Spinal cord (tissue), 10 donors: ENCODE measurements around the gene PANX1. TPM values are rescaled to one million over a fixed set of nuclear protein-coding genes. Genes with fewer than 3 reads are reported as not detected.

Source experiments
- DNase-seq, 6 donors: peaks; one replicate each; pipeline versions ENCODE4 v3.0.0 to v3.0.0-alpha.2; 2013 to 2015; ENCODE audit warnings: low spot score in 6 of 6, low read depth in 4 of 6
- H3K27ac ChIP-seq: one replicate; pipeline ENCODE4 v1.5.1; 2013; ENCODE audit warnings: low read depth, low read length, control low read depth
- H3K27me3 ChIP-seq: one replicate; pipeline ENCODE4 v1.6.1; 2013; ENCODE audit warnings: low read length; ENCODE audit not compliant: control insufficient read depth, insufficient read depth
- H3K36me3 ChIP-seq: one replicate; pipeline ENCODE4 v1.6.1; 2013; ENCODE audit warnings: low read length; ENCODE audit not compliant: control insufficient read depth, insufficient read depth
- H3K4me1 ChIP-seq: one replicate; pipeline ENCODE4 v1.6.1; 2013; ENCODE audit warnings: low read length; ENCODE audit not compliant: control insufficient read depth, insufficient read depth
- H3K4me3 ChIP-seq: one replicate; pipeline ENCODE4 v1.5.1; 2013; ENCODE audit warnings: low read depth, low read length, control low read depth
- H3K9me3 ChIP-seq: one replicate; pipeline ENCODE4 v1.6.1; 2013; ENCODE audit warnings: low read length; ENCODE audit not compliant: control insufficient read depth, insufficient read depth
- WGBS: methylation state at CpG from one replicate; pipeline ENCODE4 v1.1.5; 2013; ENCODE audit warnings: missing lambda C conversion rate; ENCODE audit not compliant: insufficient coverage; 5-methylcytosine and 5-hydroxymethylcytosine counted together
- polyA plus RNA-seq, 2 donors: library from polyadenylated mRNA; unstranded; fragments of 120-200 nt; gene quantifications; one replicate each; pipeline ENCODE4 v1.2.1, GENCODE V29; 2013; ENCODE audit not compliant: insufficient read length in 2 of 2
- total RNA-seq, 2 donors: library from RNA; depleted of rRNA in 1 of 2; stranded (reverse); fragments of 120-200 nt in 1 of 2; fragments of >200 nt in 1 of 2; gene quantifications; one replicate each; pipeline versions ENCODE4 v1.2.3 to v1.2.4, GENCODE V29; 2013 to 2014
- donor health status: healthy.

PANX1 gene
- total and polyA plus RNA-seq, 4 donors, result 29.4 to 69.9 (median 43.3) TPM

DNA sequence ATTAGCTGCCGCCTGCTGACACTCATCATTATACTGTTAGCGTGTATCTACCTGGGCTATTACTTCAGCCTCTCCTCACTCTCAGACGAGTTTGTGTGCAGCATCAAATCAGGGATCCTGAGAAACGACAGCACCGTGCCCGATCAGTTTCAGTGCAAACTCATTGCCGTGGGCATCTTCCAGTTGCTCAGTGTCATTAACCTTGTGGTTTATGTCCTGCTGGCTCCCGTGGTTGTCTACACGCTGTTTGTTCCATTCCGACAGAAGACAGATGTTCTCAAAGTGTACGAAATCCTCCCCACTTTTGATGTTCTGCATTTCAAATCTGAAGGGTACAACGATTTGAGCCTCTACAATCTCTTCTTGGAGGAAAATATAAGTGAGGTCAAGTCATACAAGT is 51.1 kb downstream of the PANX1 start:
- Histone ChIP-seq H3K36me3 (no peaks in the 10 kb centered on the region), H3K4me3 (no peak overlapping the region), H3K9me3 (no peaks in the 10 kb centered on the region), H3K4me1 (peaks cover 4% of the 10 kb centered on the region), H3K27me3 (no peaks in the 10 kb centered on the region), H3K27ac (no peak overlapping the region)
- 86% methylated on average over 10 of the region's 12 CpGs for WGBS
- no peak for DNase-seq

DNA sequence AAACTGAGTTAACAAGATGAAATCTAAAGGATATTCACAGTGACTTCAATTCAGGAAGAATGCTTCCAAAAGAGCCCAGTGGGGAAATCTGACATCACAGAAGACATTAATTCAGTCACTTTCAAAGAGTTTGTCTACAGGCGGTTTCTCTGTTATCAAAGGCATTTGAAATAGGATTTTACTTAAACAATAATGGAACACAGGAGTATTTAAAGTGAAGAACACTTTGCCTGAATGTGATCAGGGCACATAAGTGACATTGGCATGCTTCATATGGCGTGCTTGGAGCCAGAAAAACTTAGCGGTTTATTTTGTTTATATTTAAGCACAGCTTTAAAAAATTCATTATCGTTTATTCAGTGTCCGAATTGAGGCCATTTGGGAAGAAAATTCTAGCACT is 52.9 kb downstream of the PANX1 start:
- WGBS, result no CpG with 5 or more reads among the region's 5 CpGs
- peaks cover 4% of the 10 kb centered on the region for H3K4me1 ChIP-seq
- no peaks in the 10 kb centered on the region for H3K36me3 ChIP-seq
- H3K9me3 ChIP-seq, result no peaks in the 10 kb centered on the region
- peak in 1 of 6 donors; percentile 30 for DNase-seq
- no peak overlapping the region for H3K4me3 ChIP-seq
- no peaks in the 10 kb centered on the region for H3K27me3 ChIP-seq
- H3K27ac ChIP-seq, result no peak overlapping the region

DNA sequence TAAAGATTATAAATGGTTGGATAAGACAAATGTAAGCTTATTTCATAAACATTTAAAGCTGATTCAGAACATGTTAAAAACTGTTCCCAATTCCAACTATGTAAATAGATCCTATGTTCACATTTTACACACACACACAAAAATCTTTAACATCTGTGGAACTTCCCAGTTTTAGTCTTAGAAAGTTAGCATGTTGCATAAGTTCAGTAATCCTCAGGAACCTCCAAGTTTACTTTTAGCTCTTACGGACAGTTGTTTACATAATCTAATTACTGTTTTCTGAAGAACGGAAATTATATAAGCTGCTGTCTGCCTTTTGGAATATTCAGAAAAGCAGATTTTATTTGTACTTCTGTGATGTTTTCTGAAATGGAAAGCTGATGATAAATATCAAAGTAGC is 53.3 kb downstream of the PANX1 start:
- WGBS, result no CpG with 5 or more reads among the region's 2 CpGs

DNA sequence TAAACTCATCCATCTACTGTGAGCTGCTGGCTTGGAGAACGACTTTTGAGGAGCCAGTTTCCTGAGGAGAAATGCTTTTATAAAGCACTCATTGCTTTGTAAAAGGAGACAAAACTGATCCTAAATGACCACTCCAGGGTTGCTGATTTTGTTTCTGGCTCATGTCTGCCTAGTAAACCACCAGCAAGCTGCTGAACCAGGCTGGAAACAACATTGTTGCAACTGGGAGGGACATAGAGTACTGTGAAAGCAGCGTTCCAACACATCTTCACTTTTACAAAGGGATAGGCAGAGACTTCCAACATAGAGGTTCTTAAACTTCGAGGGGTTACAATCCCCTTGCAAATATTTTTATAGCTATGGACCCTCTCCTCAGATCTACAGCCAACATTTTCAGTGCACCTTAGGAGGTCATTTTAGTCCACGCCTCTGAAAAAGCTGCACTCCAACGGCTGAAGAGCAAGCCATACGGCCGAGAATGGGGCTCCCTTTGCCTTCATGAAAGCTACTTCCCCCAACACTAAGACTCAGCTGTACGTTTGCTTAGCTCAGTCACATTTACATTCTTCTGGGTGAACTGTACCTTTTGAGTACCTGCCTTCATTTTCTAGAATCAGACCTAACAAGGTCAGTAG is 54.7 kb downstream of the PANX1 start:
- 75% methylated on average over 6 of the region's 8 CpGs for WGBS
- Histone ChIP-seq H3K4me1 (peaks cover 4% of the 10 kb centered on the region), H3K27me3 (no peaks in the 10 kb centered on the region), H3K4me3 (no peak overlapping the region), H3K9me3 (no peaks in the 10 kb centered on the region), H3K36me3 (no peaks in the 10 kb centered on the region), H3K27ac (no peak overlapping the region)
- DNase-seq, result no peak

More for the DNA sequence above, 53.3 kb downstream of the PANX1 start:
- Histone ChIP-seq H3K9me3 (no peaks in the 10 kb centered on the region), H3K4me1 (peaks cover 4% of the 10 kb centered on the region), H3K4me3 (no peak overlapping the region), H3K36me3 (no peaks in the 10 kb centered on the region), H3K27me3 (no peaks in the 10 kb centered on the region), H3K27ac (no peak overlapping the region)
- no peak for DNase-seq

DNA sequence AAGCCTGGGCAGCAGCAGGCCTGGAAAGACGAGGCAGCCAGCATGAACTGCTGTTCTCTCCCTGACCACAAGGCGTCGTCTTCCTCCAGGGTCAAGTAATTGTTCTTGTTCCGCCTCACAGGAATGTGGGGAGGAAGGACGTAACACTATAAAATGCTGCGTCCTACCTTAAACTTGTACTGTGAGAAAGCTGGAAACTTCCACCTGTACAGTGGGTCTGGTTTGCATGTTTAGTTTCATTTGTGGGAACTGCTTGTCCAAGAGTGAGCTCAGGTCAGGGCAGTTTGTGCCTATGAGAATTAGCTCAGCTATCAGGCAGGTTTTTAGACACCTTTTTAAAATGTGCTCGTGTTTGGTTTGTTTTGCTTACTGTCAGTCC is 55.2 kb downstream of the PANX1 start:
- Histone ChIP-seq H3K27me3 (no peaks in the 10 kb centered on the region), H3K27ac (peak overlapping the region; percentile 62), H3K36me3 (no peaks in the 10 kb centered on the region), H3K9me3 (no peaks in the 10 kb centered on the region), H3K4me3 (no peak overlapping the region), H3K4me1 (peaks cover 4% of the 10 kb centered on the region)
- WGBS, result 29% methylated on average over 1 of the region's 7 CpGs
- peak in 2 of 6 donors; percentile 31 to 65 for DNase-seq

DNA sequence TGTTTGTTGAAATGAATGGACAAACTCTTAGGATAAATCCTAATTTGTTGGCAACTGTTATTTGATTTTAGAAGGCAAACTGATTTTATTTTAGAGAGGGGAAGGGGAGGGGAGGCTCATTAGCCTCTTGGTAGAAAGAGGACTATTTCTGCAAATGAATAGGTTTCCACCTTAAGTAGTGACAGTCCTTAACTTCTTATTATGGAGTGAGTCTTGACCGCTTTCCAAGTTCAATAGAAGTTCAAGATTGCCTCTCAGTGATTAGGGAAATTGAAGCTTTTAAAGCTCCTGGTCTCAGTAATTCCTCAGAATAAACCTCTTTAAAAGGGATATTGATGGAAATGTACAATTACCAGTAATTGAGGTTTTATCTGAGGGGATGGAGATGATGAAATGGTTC is 55.7 kb downstream of the PANX1 start:
- Histone ChIP-seq H3K27ac (peak overlapping the region; percentile 62), H3K27me3 (no peaks in the 10 kb centered on the region), H3K4me3 (no peak overlapping the region), H3K9me3 (no peaks in the 10 kb centered on the region), H3K4me1 (peaks cover 4% of the 10 kb centered on the region), H3K36me3 (no peaks in the 10 kb centered on the region)
- WGBS, result no CpG with 5 or more reads among the region's 1 CpG
- DNase-seq, result peak in 1 of 6 donors; percentile 31

DNA sequence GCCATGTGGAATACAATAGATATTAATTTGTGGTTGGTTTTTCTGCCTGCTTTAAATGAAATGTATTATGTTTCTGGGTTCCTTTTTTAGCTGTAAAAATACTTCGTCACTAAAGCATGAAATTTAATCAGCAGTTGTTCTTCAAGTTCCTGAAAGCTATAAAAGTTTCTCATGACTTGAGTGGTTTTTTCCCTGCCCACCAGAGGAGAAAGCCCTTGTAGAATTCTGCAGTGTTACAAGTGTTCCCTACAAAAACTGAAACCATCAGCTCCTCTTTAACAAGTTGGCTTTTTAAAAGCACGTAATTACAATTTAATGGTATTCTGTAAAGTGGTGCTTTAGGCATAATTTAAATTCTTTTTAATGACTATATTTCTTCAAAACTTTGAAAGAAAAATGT is 56.2 kb downstream of the PANX1 start:
- peak in 1 of 6 donors; percentile 28 for DNase-seq
- Histone ChIP-seq H3K9me3 (no peaks in the 10 kb centered on the region), H3K4me3 (no peak overlapping the region), H3K36me3 (no peaks in the 10 kb centered on the region), H3K27me3 (no peaks in the 10 kb centered on the region), H3K27ac (peak overlapping the region; percentile 42), H3K4me1 (peaks cover 4% of the 10 kb centered on the region)
- WGBS, result no CpG with 5 or more reads among the region's 2 CpGs

DNA sequence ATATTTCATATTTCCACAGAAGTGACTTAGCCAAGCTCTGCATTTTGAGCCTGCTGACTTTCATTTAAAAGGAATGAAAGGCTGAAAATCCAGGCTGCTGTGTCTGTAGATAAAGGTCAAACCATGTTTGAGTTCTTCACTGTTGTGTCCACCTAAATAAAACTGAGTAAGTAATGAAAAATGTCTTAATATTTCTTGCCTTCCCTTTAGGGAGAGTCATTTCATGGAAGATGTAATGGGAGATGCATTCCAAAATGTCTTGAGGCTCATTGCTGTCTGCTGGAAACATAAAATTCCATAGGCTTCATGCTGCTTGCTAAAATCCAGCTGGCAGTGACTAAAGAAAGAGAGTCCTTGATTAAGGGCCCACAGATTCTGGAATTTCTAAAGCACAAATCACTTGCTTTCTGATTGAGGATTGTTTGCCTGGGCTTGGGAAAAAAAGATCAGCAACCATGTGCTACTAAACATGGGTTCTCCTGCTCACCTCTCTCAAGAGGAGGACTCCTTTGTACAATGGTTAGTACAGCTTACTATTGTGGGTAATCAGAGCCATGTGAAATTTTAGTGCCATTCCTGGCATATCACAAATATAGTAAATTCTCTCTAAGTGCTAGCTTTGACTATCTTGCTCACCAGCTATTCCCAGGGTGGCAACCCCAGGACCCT is 56.9 kb downstream of the PANX1 start:
- H3K27ac ChIP-seq, result peak overlapping the region; percentile 42
- no peak for DNase-seq

DNA sequence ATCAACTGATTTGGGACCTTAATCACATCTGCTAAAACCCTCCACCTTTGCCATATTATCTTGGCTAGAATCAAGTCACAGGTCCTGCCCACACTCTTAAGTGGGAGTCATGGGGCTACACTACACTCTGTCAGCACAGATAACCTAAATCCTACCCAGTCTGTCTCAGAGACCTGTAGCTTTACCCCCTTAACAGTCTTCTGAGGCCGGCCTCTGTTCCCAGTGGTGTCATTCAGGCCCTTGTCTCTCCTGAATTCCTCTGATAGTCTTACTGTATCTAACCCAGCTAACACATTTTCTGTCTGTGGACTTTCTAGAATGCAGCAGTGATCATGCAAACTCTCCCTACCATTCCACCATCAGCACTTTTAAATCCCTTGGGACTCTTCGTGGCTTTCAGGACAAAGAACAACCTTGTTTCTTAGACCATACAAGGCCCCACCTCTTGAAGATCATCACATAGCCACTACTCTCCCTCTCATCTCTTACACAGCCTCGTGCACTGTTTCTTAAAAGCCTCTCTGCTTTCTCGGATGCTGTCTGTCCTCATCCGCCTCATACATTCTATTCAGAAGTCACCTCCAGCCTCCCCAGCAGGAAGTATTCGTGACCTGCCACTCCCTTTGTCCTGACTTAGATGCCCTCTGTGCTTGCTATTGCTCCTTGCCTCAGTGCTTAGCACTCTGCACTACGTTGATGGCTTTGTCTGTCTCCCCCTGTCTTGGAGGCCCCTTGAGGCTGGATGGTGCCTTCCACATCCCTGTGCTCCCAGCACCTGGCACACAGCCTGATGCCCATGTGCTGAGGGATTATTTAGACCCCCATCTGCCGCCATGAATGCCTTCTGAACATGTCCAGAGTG is 57.9 kb downstream of the PANX1 start:
- Histone ChIP-seq H3K27ac (no peak overlapping the region), H3K4me1 (peaks cover 4% of the 10 kb centered on the region), H3K36me3 (no peaks in the 10 kb centered on the region), H3K4me3 (no peak overlapping the region), H3K27me3 (no peaks in the 10 kb centered on the region), H3K9me3 (no peaks in the 10 kb centered on the region)
- no peak for DNase-seq
- 82% methylated on average over 8 of the region's 8 CpGs for WGBS

More for the DNA sequence above, 56.9 kb downstream of the PANX1 start:
- H3K36me3 ChIP-seq, result no peaks in the 10 kb centered on the region
- H3K9me3 ChIP-seq, result no peaks in the 10 kb centered on the region
- H3K4me1 ChIP-seq, result peaks cover 4% of the 10 kb centered on the region
- H3K4me3 ChIP-seq, result no peak overlapping the region
- H3K27me3 ChIP-seq, result no peaks in the 10 kb centered on the region
